GM19239 (cell line): ENCODE data around the gene GYG2.
"Not testable (repeated sequence)": the region's sequence is repeated elsewhere in the genome, so short reads cannot be mapped to it uniquely, and the experiment has no call there.

Experiments used
- DNase-seq: peaks from one replicate; pipeline ENCODE4 v3.0.0; 2011; ENCODE audit warnings: low spot score; ENCODE audit not compliant: insufficient read length
- FAIRE-seq: peaks from 2 replicates; lab custom pipeline; 2011; peaks lifted over from hg19 to GRCh38; lab: Jason Lieb, UNC

The GYG2 gene

DNA sequence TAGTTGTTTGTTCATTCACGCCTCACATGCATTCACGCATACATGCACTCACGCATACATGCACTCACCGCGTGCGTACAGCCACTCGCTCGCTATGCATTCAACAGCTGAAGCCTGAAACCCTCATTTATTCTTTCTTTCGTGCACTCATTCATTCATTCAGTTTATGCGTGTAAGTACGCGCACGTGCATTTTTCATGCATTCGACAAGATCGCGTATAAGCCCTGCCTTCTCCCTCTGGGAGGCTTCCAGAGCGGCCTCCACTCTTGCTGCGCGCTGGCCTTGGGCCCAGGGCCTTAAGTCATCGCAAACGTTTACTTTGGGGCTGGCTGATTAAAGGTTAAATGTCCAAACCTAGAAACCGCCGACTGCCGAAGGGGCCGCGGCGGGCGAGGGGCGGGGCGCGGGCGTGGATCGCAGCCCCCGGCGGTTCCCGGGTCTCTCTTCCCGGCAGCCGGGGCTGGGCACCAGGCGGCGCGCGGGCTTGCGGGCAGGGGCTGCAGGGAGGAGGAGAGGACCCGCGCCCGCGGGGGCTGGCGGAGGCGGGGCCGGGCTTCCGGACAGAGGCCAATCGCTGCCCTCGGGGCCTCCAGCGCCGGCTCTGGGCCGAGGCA, at the start of gene GYG2:
Gene GYG2, plus strand, starts transcription at position 587 of the 615 bp plus-strand sequence. CDS start 1,259 bp downstream, outside the sequence.
- DNase-seq (no peak), FAIRE-seq (no peak)

DNA sequence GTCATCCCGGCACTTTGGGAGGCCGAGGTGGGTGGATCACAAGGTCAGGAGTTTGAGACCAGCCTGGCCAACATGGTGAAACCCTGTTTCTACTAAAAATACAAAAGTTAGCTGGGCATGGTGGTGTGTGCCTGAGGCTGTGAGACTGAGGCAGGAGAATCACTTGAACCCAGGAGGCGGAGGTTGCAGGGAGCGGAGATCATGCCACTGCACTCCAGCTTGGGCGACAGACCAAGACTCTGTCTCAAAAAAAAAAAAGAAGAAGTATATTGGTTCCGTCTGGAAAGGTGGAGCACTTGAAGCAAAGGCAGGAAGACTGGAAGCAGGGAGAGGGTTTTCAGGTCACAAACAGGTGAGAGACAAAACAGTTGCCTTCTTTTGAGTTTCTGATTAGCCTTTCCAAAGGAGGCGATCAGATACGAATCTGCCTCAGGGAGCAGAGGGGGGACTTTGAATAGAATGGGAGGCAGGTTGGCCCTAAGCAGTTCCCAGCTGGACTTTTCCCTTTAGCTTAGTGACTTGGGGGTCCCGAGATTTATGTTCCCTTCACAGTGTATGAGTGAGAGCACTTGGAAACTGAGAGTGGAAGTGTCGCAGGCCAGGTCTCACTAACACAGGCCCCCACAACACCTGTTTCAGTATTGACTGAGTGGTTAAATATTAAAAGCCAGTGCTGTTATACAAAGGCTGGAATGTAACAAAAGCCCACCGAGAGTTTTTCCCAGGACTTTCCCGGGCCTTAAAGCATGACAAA, 48.1 kb upstream of the GYG2 start:
- not testable (repeated sequence) for FAIRE-seq, DNase-seq

DNA sequence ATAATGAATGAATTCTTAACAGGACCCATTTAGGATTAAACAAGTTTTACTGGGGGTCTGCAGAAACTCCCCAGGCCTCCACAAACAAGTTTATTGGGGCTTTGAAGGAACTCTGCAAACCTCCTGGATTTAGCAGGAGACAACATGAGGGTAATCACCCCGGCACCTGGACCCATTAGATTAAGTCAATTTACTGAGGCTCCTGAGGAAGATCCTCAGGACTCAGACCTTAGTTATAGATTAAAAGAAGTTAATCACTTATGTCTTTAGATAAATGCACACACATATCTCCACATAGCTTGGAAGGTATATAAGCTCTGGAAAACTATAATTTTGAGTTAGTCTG, 47.5 kb upstream of the GYG2 start:
- no peak for DNase-seq
- no peak for FAIRE-seq

DNA sequence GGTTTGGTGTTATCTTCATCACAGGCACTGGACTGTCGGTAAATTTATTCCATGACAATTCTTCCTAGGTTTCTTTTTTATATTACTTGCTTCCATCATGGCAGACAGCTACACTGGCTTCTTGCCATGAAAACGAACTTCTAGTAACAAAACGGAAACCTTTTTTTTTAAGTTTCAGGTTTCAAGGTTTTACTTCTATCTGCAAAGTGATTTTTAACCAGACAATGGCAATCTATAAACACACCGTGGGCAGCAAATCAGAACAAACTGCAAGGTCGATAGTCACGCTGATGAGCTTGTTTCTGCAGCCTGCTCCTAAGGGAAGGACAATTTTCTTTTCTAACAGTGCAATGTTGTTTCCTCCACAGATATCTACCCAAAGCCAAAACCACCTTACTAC, 47.0 kb upstream of the GYG2 start:
- DNase-seq = no peak
- FAIRE-seq = no peak

DNA sequence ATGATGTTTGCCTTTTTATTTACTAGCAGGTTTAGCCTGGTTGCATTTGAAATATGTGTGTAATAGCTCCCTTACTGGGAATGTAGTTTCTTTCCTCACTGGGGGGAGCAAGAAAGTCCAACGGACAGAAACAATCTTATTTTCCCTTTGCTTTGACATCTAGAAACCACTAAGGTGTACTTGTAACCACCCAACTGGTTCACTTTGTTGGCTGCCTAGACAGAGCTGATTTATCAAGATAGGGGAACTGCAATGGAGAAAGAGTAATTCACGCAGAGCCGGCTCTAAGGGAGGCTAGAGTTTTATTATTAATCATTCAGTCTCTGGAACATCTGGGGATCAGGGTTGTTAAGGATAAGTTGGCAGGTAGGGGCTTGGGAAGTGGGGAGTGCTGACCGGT, 46.6 kb upstream of the GYG2 start:
- FAIRE-seq = no peak

DNA sequence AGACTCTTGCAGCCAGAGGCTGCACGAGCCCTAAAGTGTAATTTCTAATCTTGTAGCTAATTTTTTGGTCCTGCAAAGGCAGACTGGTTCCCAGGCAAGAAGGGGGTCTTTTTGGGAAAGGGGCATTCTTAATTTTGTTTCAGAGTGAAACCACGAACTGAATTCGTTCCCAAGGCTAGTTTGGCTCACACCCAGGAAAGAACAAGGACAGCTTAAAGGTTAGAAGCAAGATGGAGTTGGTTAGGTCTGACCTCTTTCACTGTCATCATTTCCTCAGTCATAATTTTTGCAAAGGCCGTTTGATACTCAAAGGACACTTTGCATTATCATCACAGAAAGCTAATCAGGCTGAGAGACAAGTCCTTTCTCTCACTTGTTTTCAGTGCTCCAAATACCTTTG, 46.0 kb upstream of the GYG2 start:
- DNase-seq (no peak), FAIRE-seq (no peak)

More for the DNA sequence above, 46.6 kb upstream of the GYG2 start:
- no peak for DNase-seq

DNA sequence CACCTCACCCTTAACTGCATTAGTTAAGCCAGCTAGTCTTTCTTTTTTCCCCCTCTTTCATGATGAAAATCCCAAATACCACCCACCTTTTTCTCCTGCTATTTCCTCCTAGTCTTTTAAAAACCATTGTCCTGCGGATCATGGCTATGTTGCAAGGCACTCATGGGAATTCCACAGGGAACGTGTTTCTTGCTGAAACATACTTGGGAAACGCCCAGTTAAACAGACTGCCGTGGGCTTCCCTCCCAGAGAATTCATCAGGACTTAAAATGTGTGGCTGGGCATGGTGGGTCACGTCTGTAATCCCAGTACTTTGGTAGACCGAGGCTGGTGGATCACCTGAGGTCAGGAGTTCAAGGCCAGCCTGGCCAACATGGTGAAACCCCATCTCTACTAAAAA, 44.7 kb upstream of the GYG2 start:
- DNase-seq = no peak
- FAIRE-seq = no peak

DNA sequence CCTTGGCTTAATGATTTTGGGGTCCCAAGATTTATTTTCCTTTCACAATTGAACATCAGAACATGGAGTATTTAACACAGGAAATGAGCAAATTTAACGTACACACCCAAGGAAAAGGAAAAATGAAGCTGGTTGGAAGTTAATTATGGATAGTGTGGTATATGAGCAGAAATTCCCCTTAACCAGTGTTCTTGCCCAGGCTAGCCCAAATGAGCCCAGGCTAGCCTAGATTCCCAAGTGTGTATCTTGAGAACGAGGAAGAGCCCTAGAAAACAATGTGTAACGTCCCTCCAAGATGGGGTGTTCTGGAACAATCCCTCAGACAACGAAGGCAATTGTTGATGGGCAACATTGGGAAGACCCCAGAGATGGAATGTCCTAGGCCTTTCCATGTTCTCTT, 43.2 kb upstream of the GYG2 start:
- no peak for FAIRE-seq

DNA sequence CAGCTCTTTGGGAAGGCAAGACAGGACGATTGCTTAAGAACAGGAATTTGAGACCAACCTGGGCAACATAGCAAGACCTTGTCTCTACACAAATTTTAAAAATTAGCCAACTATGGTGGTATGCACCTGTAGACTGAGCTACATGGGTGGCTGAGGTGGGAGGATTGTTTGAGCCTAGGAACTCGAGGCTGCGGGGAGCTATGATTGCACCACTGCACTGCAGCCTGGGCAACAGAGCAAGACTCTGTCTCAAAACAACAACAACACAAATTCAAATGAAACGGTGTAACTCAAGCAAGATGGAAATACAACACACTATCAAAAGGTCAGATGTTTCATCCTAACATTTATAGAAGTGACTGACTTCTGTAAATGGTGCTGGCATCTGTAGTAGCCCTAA, 39.8 kb upstream of the GYG2 start:
- FAIRE-seq = no peak
- no peak for DNase-seq

More for the DNA sequence above, 43.2 kb upstream of the GYG2 start:
- DNase-seq = no peak

DNA sequence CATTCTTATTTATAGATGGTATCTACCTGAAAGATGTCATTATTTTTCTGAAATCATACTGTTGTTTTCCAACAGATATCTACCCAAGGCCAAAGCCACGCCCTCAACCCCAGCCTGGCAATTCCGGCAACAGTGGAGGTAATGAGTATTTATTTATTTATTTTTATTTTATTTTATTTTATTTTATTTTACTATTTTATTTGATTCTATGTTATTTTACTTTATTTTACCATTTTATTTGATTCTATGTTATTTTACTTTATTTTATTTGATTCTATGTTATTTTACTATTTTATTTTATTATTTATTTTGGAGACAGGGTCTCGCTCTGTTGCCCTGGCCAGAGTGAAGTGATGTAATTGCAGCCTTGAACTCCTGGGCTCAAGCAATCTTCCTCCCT, 39.2 kb upstream of the GYG2 start:
- FAIRE-seq (no peak), DNase-seq (no peak)

DNA sequence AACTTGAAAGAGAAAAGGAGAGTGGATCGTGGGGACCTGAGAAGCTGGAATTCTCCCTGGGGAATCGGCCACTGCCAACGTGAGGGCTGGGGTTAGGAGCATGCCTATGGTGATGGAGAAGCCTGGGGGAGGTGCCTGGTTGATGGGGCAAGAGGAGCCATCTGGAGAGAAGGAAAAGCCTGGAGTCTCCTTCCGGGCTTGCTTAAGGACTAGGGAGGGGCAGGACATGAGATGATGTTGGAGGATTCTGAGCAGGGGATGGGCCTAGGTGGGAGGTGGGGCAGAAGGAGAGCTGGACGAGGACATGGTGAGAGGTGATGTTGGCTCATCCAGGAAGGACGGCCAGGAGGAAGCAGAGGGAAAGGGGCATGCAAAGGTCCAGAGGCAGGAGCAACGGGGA, 35.0 kb upstream of the GYG2 start:
- no peak for FAIRE-seq
- no peak for DNase-seq

DNA sequence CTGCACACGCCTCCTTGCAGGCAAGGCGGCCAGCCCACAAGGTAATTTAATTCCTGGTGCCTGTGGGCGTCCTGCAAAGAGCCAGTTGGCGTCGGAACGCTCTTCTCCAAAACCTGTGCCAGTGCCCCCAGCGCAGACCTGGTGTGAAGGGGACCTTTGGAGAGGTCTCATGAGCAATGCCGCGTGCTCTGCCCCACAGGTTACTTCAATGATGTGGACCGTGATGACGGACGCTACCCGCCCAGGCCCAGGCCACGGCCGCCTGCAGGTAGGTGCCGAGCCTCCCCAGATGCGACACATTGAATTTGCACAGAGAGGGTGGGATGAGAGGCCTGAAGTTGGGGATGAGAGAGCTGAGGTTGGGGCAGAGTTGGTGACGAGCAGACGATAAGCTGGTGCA, 34.4 kb upstream of the GYG2 start:
- DNase-seq = no peak
- FAIRE-seq = no peak

DNA sequence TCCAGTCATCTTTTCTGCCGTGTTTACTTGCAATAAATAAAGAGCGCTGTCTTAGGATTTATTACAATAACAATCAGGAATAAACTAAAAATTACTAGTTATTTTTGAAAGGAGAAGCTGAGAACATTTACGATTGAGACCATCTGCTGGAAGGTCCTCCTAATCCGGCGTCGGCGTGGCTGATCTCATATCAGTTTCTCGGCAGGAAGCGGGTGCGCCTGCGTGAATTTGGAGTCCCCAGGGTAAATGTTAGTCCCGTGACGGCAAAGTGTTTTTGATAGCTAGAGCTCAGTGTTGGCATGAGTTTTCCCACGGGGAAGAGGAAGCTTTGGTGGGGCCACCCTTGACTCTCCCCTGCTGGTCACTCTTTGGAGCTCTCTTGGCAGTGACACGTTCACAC, 31.9 kb upstream of the GYG2 start:
- FAIRE-seq = peak; percentile 8
- not testable (repeated sequence) for DNase-seq

DNA sequence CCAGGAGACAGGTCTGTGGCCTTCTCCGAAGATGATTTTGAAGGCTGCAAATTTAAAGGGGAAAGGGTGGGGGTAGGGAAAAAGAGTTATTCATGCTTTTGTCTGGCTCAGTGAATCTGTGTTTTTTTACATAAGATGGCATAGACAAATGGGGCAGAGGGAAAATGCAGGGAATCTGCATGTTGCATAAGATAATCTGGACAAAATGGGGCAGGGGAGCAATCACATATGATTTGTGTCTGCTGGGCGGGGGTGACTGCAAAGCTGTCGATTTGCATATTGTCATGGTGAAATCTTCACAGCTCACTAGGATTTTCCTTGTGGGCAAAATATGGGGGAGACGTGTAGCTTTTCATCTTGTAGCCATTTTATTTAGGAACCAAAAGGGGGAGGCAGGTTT, 29.4 kb upstream of the GYG2 start:
- DNase-seq = no peak
- no peak for FAIRE-seq

DNA sequence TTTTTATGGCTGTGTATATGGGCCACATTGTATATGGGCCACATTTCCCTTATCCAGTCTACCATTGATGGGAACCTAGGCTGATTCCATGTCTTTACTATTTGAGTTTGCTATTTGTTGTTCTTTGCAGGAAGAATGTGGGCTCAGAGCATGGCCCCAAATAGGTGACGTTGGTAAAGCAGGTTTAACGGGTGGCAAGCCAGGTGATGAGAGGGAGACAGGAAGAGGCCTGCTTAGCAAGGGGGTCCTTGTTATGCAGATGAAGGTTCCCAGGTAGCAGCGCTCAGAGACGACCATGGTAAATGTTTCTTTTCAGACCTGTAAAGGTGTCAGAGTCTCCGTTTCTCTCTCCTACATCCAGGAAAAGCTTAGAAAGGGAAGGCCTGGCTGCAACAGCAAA, 28.8 kb upstream of the GYG2 start:
- not testable (repeated sequence) for FAIRE-seq

DNA sequence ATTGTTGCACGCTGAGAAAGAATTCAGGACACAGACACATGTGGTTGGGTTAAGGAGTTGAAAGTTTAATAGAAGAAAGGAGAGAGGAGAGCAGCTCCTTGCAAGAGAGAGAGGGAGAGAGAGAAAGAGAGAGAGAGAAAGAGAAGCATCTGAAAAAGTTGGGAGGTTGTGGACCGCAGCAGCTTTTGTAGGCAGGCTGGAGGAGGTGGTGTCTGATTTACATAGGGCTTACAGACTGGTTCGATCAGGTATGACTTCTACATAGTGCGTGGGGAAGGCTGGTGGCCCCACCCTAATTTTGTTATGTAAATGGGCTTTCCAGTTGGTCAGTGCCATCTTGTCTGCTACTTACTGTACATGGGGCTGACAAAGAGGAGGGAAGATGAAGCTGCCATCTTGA, 27.5 kb upstream of the GYG2 start:
- FAIRE-seq = no peak
- DNase-seq = no peak

More for the DNA sequence above, 28.8 kb upstream of the GYG2 start:
- DNase-seq = not testable (repeated sequence)

DNA sequence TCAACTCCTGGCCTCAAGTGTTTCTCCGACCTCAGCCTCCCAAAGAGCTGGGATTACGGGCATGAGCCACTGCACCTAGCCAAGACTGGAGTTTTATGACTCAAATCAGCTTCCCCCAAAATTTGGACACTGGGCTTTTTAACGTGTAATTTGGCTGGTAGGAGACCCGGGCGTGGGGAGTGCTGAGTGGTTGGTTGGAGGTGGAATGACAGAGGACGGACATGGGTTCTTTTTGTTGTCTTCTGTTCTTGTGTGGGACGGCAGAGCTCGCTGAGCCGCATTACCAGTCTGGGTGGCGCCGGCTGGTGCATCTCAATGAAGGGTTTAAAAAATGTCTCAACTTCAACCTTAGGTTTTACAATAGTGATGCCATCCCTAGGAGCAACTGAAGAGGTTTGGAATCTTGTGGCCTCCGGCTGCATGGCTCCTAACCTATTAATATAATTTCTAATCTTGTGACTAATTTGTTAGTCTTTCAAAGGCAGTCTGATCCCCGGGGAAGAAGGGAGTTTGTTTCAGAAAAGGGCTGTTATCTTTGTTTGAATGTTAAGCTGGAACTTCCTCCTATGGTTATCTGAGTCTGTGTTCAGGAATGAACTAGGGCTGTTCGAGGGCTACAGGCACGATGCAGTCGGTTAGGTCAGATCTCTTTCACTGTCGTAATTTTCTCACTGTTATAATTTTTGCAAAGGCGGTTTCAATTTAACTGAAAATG, 26.2 kb upstream of the GYG2 start:
- not testable (repeated sequence) for DNase-seq, FAIRE-seq

DNA sequence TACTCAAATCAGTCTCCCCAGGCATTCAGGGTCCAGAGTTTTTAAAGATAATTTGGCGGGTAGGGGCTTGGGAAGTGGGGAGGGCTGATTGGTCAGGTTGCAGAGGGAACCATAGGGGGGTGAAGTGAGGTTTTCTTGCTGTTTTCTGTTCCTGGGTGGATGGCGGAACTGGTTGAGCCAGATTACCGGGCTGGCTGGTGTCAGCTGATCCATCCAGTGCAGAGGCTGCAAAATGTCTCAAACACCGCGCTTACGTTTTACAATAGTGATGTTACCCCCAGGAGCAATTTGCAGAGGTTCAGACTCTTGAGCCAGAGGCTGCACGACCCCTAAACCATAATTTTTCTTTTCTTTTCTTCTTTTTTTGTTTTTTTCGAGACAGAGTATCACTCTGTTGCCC, 25.2 kb upstream of the GYG2 start:
- DNase-seq, FAIRE-seq: not testable (repeated sequence)

DNA sequence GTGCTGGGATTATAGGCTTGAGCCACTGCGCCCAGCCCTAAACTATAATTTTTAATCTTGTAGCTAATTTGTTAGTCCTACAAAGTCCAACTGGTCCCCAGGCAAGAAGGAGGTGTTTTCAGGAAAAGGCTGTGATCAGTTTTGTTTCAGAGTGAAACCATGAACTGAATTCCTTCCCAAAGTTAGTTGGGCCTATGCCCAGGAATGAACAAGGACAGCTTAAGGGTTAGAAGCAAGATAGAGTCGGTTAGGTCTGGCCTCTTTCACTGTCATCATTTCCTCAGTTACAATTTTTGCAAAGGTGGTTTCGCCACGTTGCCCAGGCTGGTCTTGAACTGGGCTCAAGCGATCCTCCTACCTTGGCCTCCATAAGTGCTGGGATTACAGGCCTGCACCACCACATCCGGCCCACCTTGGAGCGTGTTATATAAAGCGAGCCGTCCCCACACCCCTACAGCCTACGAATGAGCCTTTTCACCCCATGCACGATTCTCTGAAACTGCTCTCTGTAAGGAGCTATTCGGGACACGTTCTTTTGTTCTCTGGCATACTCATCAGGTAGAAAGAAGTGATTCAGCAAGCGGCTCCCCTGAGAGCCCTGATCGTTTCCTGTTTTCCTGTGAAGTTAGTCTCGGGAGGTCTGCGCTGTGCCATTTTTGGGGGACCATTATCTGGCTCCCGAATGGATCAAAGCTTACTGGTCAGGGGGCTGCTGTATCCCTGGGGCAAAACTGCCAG, 24.5 kb upstream of the GYG2 start:
- not testable (repeated sequence) for DNase-seq

DNA sequence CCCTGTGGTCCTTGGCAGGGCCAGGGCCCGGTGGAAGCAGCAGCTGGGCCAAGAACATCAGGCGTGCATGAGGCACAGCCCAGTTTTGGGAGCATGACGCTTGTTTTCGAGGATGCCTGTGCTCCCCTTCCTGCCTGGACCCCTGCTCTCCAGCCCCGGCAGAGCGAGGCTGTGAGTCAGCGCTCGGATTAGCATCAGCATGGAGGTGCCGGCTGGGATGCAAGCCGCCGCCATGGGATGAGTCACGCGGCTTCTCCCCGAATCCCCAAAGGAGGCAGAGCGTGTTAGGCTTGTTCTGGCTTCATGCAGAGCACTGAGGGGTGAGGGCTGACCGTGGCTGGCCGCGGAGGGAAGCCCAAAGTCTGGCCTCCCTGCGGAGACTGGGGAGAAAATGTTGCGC, 23.9 kb upstream of the GYG2 start:
- DNase-seq, FAIRE-seq: not testable (repeated sequence)

More for the DNA sequence above, 24.5 kb upstream of the GYG2 start:
- FAIRE-seq = not testable (repeated sequence)
